Osteoblast (primary cell): ENCODE measurements around the gene WFIKKN1. TPM values are rescaled to one million over a fixed set of nuclear protein-coding genes. Genes with fewer than 3 reads are reported as not detected.

ENCODE experiments used
- DNase-seq: peaks from one replicate; pipeline ENCODE4 v3.0.0; 2011; ENCODE audit warnings: low spot score, mixed read lengths; ENCODE audit not compliant: insufficient read length; ENCODE audit errors: missing footprints
- H2AFZ ChIP-seq: 2 replicates; pipeline ENCODE4 v1.6.0; 2011; ENCODE audit warnings: mild to moderate bottlenecking, low read length
- H3K27ac ChIP-seq: 2 replicates; pipeline ENCODE4 v1.5.1; 2011; ENCODE audit warnings: mild to moderate bottlenecking, low read depth, low read length, moderate library complexity
- H3K27me3 ChIP-seq: 2 replicates; pipeline ENCODE4 v1.6.0; 2012; ENCODE audit warnings: mild to moderate bottlenecking, control low read depth, inconsistent platforms, low read length, moderate library complexity; ENCODE audit not compliant: insufficient read depth
- H3K36me3 ChIP-seq: 2 replicates; pipeline ENCODE4 v1.5.1; 2011; ENCODE audit warnings: mild to moderate bottlenecking, low read length, control low read depth, moderate library complexity; ENCODE audit not compliant: insufficient read depth
- H3K4me1 ChIP-seq: 2 replicates; pipeline ENCODE4 v1.5.1; 2011; ENCODE audit warnings: mild to moderate bottlenecking, low read length, control low read depth, moderate library complexity; ENCODE audit not compliant: insufficient read depth
- H3K4me2 ChIP-seq: 2 replicates; pipeline ENCODE4 v1.6.0; 2011; ENCODE audit warnings: mild to moderate bottlenecking, low read length; ENCODE audit not compliant: insufficient read depth
- H3K4me3 ChIP-seq: fragments of 200-600 bp; sonication (generic); 3 replicates; pipeline ENCODE4 v1.5.1; 2012; ENCODE audit warnings: mild to moderate bottlenecking, low read length, inconsistent platforms; ENCODE audit not compliant: insufficient read depth
- H3K79me2 ChIP-seq: 2 replicates; pipeline ENCODE4 v1.6.0; 2012; ENCODE audit warnings: mild to moderate bottlenecking, low read length, control low read depth, inconsistent platforms; ENCODE audit not compliant: insufficient read depth
- H3K9me3 ChIP-seq: 2 replicates; pipeline ENCODE4 v1.5.1; 2011; ENCODE audit warnings: low read depth, low read length, control low read depth
- H4K20me1 ChIP-seq: 2 replicates; pipeline ENCODE4 v1.6.0; 2012; ENCODE audit warnings: mild to moderate bottlenecking, low read length, control low read depth; ENCODE audit not compliant: insufficient read depth
- CTCF ChIP-seq: IDR thresholded peaks from 2 replicates; pipeline ENCODE4 v1.5.1; 2011; ENCODE audit warnings: mild to moderate bottlenecking, low read depth, low read length, moderate library complexity; ENCODE audit errors: extremely low read depth
- total RNA-seq: library from RNA; depleted of rRNA; stranded (reverse); fragments of >200 nt; gene quantifications from 2 replicates; pipeline ENCODE4 v1.2.3, GENCODE V29; 2012

The WFIKKN1 gene
- total RNA-seq, 1 donor, result 0.36 TPM

GRCh38 chr16:625977-626765, 4.6 kb upstream of the WFIKKN1 start:
- no peak for TF ChIP-seq CTCF
- H3K4me2 ChIP-seq, result no peak overlapping the region
- no peaks in the 10 kb centered on the region for H3K27me3 ChIP-seq
- peaks cover 13% of the 10 kb centered on the region for H3K4me1 ChIP-seq
- peaks cover 7% of the 10 kb centered on the region for H3K79me2 ChIP-seq
- peak; percentile 89 for DNase-seq
- peaks cover 13% of the 10 kb centered on the region for H4K20me1 ChIP-seq
- no peak overlapping the region for H2AFZ ChIP-seq
- H3K36me3 ChIP-seq, result no peaks in the 10 kb centered on the region
- peak overlapping the region; percentile 72 for H3K27ac ChIP-seq
- H3K4me3 ChIP-seq, result no peak overlapping the region
- H3K9me3 ChIP-seq, result no peaks in the 10 kb centered on the region

GRCh38 chr16:626787-627453, 3.9 kb upstream of the WFIKKN1 start:
- H3K79me2 ChIP-seq, result peaks cover 3% of the 10 kb centered on the region
- no peak overlapping the region for H3K4me3 ChIP-seq
- H3K4me2 ChIP-seq, result peak overlapping the region; percentile 45
- no peaks in the 10 kb centered on the region for H3K27me3 ChIP-seq
- H4K20me1 ChIP-seq, result peaks cover 6% of the 10 kb centered on the region
- H3K27ac ChIP-seq, result peak overlapping the region; percentile 72
- H2AFZ ChIP-seq, result no peak overlapping the region
- DNase-seq, result peak; percentile 100
- H3K36me3 ChIP-seq, result no peaks in the 10 kb centered on the region
- no peak for TF ChIP-seq CTCF
- H3K4me1 ChIP-seq, result peaks cover 13% of the 10 kb centered on the region
- H3K9me3 ChIP-seq, result no peaks in the 10 kb centered on the region

GRCh38 chr16:627454-628239, 3.1 kb upstream of the WFIKKN1 start:
- H3K4me3 ChIP-seq, result no peak overlapping the region
- H3K27me3 ChIP-seq, result no peaks in the 10 kb centered on the region
- H3K9me3 ChIP-seq, result no peaks in the 10 kb centered on the region
- H3K79me2 ChIP-seq, result no peaks in the 10 kb centered on the region
- peak; percentile 65 for DNase-seq
- no peak overlapping the region for H2AFZ ChIP-seq
- H3K4me2 ChIP-seq, result no peak overlapping the region
- H4K20me1 ChIP-seq, result peaks cover 6% of the 10 kb centered on the region
- H3K27ac ChIP-seq, result peak overlapping the region; percentile 72
- H3K4me1 ChIP-seq, result peaks cover 13% of the 10 kb centered on the region
- no peaks in the 10 kb centered on the region for H3K36me3 ChIP-seq
- TF ChIP-seq CTCF, result no peak
